SK-N-MC (cell line): ENCODE measurements around the gene PLXNA2.

Experiments
- DNase-seq: peaks from one replicate; pipeline ENCODE4 v3.0.0-alpha.2; 2011; ENCODE audit warnings: low read depth, low spot score
- H3K27ac ChIP-seq: fragments of 200-600 bp; sonication (generic); 2 replicates; pipeline ENCODE4 v1.5.1; 2016; ENCODE audit warnings: mixed run types
- H3K36me3 ChIP-seq: fragments of 200-600 bp; sonication (generic); 2 replicates; pipeline ENCODE4 v1.6.1; 2017; ENCODE audit warnings: antibody characterized with exemption, low read length, mixed read lengths; ENCODE audit not compliant: insufficient read depth
- H3K4me3 ChIP-seq: fragments of 200-600 bp; sonication (generic); 2 replicates; pipeline ENCODE4 v1.5.1; 2016
- H3K9ac ChIP-seq: fragments of 200-600 bp; sonication (generic); 2 replicates; pipeline ENCODE4 v1.8.0; 2017; ENCODE audit warnings: mixed run types, mixed read lengths; ENCODE audit not compliant: insufficient read length
- H3K9me3 ChIP-seq: fragments of 200-600 bp; sonication (generic); 2 replicates; pipeline ENCODE4 v1.6.1; 2017; ENCODE audit warnings: low read depth, mild to moderate bottlenecking, antibody characterized with exemption, low read length, moderate library complexity, mixed read lengths
- EZH2 ChIP-seq: fragments of 200-600 bp; sonication (generic); IDR thresholded peaks from one replicate; pipeline ENCODE4 v1.6.1; 2017; ENCODE audit warnings: antibody characterized with exemption
- FOXP2 ChIP-seq: optimal IDR thresholded peaks from 2 replicates; pipeline ENCODE3; 2011; ENCODE audit warnings: mild to moderate bottlenecking, moderate library complexity; ENCODE audit not compliant: insufficient read depth; ENCODE audit errors: extremely low read length, control extremely low read depth
- POLR2AphosphoS5 ChIP-seq: IDR thresholded peaks from 2 replicates; pipeline ENCODE4 v1.6.1; 2012; ENCODE audit warnings: mild to moderate bottlenecking, low read depth, low read length, borderline replicate concordance

Gene PLXNA2

DNA sequence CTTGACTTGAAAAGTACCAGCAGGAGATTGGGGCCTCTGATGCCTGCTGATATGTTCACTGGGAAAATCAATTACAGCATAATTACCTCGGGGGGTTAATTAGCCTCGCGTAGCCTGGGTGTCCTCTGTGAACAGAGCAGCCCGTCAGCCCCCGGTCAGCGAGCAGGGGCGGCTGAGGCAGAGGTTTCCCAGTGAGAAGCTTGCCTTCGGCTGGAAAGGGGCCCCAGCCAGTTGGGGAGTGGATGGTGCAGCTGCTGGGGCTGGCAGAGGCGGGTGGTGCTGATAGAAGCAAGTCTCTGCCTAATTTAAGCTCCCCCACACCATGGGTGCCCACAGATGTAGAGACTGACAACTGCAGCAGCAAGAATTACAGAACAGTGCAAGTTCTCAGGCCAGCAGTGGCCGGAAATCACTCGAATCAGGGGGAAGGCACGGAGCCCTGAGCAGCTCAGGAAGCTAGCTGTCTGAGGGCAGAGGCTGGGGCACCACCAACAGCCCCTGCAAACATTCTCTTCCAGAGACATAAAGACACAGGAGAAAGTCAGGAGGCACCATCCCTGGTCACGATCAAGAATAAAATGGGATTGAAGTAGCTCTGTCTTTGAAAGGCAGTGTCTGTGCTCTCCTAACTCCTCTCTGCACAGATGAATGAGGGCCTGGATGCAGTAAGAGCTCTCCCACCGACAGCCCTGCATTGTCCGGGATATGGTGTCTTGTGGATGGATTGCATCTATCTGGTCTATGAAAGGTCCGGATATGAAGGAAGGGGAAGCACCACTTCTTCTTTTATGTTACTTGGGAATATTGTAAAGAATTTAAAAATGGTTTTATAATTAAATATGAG, 166.7 kb downstream of the PLXNA2 start:
- H3K36me3 ChIP-seq = no peaks in the 10 kb centered on the region
- DNase-seq = no peak
- TF ChIP-seq FOXP2 (no peak), EZH2 (no peak), POLR2AphosphoS5 (no peak)
- H3K27ac ChIP-seq = no peak overlapping the region
- no peak overlapping the region for H3K4me3 ChIP-seq
- no peak overlapping the region for H3K9ac ChIP-seq
- H3K9me3 ChIP-seq = no peaks in the 10 kb centered on the region

DNA sequence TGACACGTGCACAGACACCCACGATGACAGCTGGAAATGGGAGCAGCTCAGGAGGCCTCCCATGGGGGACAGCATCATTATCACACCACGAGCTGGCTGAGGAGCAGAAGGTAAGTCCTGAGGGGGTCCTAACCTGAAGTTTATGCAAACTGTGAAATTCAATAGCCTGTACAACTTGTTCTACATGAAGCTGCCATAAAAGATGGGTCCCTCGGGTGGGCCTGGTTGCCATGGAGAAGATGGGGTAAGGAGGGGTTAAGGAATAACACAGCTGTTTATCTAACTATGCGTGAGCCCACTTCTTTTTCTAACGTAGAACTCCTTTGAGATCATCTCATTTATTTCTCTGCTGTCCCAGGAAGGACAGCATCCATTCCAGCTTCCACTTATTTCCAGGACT, 169.8 kb downstream of the PLXNA2 start:
- Histone ChIP-seq H3K27ac (no peak overlapping the region), H3K36me3 (no peaks in the 10 kb centered on the region), H3K9me3 (no peaks in the 10 kb centered on the region), H3K4me3 (no peak overlapping the region), H3K9ac (no peak overlapping the region)
- no peak for DNase-seq
- TF ChIP-seq FOXP2 = no peak
- no peak for TF ChIP-seq EZH2
- TF ChIP-seq POLR2AphosphoS5 = no peak

DNA sequence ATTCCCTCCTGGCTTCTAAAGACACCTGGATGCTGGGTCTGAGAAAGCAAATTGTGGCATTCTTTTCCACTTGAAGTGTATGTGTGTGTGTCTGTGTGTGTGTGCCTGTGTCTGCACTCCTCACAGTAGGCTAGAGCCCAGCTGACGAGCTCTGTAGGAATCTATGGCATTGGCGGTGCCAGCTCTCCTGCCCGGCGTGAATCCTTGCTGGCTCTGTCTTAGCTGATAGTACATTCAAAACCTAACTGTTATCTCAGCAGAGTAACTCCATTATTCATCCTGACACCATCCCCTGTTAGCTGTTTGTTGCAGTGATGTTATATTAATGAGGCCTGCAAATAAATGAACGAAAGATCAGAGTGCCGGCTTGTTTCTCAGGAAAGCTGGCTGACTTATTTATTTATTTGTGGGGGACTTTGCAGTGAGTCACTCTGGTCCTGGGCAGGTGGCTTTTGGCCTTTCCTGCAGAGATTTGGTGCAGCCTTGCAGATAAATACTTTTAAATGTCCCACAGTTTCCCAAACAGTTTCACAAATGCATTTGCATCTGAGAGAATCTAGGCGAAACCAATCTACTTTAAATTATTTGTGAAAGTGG, 172.7 kb downstream of the PLXNA2 start:
- H3K9me3 ChIP-seq = no peaks in the 10 kb centered on the region
- no peak for DNase-seq
- no peak overlapping the region for H3K27ac ChIP-seq
- H3K36me3 ChIP-seq = no peaks in the 10 kb centered on the region
- TF ChIP-seq POLR2AphosphoS5 = no peak
- no peak for TF ChIP-seq FOXP2
- no peak for TF ChIP-seq EZH2
- no peak overlapping the region for H3K4me3 ChIP-seq
- no peak overlapping the region for H3K9ac ChIP-seq

DNA sequence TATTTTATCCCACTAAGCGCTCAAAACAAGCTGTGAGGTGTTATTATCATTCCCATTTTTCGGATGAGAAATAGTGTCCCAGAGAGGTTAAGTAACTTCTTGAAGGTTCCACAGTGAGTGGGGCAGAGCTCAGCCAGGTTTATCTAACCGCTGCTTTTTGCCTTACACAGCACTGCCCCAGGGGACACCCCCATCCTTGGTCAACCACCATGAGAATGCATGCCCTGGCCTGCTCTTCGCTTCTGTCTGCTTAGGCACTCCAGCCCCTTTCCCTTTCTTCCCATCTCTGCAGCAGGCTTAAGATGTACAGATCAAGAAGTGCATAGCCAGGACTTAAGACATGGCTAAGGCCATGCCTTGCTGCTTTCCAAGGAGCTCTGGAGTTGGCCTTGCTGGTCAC, 174.3 kb downstream of the PLXNA2 start:
- no peak overlapping the region for H3K27ac ChIP-seq
- H3K9ac ChIP-seq = no peak overlapping the region
- TF ChIP-seq POLR2AphosphoS5 = no peak
- no peak for TF ChIP-seq EZH2
- TF ChIP-seq FOXP2 = no peak
- no peak overlapping the region for H3K4me3 ChIP-seq
- no peak for DNase-seq
- no peaks in the 10 kb centered on the region for H3K36me3 ChIP-seq
- H3K9me3 ChIP-seq = no peaks in the 10 kb centered on the region

DNA sequence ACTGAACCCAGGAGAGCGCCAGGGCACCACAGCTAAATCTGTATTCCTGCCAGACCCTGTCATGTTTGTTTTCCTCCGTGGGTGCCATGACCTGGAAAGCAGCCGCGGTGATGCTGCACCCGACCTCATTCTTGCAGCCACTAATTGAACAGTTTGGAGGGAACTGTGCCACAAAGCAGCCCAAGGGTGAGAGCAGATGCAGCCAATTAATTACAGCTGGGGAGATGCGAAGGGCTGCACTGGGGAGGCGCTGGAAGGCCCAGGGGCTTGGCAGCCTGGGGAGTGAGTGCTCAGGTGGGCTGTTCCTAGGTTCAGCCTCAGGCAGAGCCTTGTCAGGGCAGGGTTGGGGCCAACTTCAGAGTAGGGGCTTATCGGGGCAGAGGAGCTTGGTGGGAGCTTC, 174.9 kb downstream of the PLXNA2 start:
- H3K4me3 ChIP-seq = no peak overlapping the region
- H3K9ac ChIP-seq = no peak overlapping the region
- H3K9me3 ChIP-seq = no peaks in the 10 kb centered on the region
- no peaks in the 10 kb centered on the region for H3K36me3 ChIP-seq
- no peak for DNase-seq
- no peak for TF ChIP-seq EZH2
- no peak for TF ChIP-seq FOXP2
- no peak for TF ChIP-seq POLR2AphosphoS5
- no peak overlapping the region for H3K27ac ChIP-seq

DNA sequence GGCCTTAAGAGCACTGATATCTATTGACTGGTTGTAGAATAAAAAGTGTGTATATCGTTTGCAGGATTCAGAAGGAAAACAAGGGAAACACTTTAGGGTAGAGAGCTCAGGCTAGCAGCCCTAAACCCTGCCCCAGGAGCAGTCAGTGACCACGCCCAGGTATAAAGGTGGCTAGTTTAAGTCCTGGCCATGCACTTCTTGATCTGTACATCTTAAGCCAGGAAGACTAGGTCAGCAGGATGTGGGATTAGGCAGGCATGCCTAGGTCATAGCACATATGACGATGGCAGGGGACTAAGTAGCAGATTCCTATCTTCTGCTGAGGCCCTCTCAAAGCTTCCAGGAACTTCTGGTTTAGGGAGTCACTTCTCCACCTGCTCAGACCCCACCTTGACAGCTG, 175.3 kb downstream of the PLXNA2 start:
- Histone ChIP-seq H3K9me3 (no peaks in the 10 kb centered on the region), H3K4me3 (no peak overlapping the region), H3K27ac (no peak overlapping the region), H3K36me3 (no peaks in the 10 kb centered on the region), H3K9ac (no peak overlapping the region)
- TF ChIP-seq FOXP2 (no peak), EZH2 (no peak), POLR2AphosphoS5 (no peak)
- DNase-seq = no peak

- TF ChIP-seq FOXP2 (no peak), EZH2 (no peak), POLR2AphosphoS5 (no peak)
- no peak for DNase-seq
- no peak overlapping the region for H3K27ac ChIP-seq
- no peaks in the 10 kb centered on the region for H3K9me3 ChIP-seq
- H3K4me3 ChIP-seq = no peak overlapping the region
- no peaks in the 10 kb centered on the region for H3K36me3 ChIP-seq
- H3K9ac ChIP-seq = no peak overlapping the region
Measured at GRCh38 chr1:208068407-208068806, 175.8 kb downstream of the PLXNA2 start.

DNA sequence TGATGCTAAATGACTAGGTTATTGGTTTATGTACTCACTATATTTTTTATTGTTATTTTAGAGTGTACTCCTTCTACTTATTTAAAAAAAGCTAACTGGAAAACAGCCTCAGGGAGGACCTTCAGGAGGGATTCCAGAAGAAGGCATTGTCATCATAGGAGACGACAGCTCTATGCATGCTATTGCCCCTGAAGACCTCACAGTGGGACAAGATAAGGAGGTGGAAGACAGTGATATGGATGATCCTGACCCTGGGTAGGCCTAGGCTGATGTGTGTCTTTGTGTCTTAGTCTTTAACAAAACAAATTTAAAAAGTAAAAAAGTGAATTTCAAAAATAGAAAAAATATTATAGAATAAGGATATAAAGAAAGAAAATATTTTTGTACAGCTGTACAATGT, 177.6 kb downstream of the PLXNA2 start:
- Histone ChIP-seq H3K9me3 (no peaks in the 10 kb centered on the region), H3K27ac (no peak overlapping the region), H3K9ac (no peak overlapping the region), H3K36me3 (no peaks in the 10 kb centered on the region), H3K4me3 (no peak overlapping the region)
- no peak for DNase-seq
- TF ChIP-seq EZH2 = no peak
- no peak for TF ChIP-seq FOXP2
- TF ChIP-seq POLR2AphosphoS5 = no peak

- no peak for TF ChIP-seq EZH2
- TF ChIP-seq POLR2AphosphoS5 = no peak
- TF ChIP-seq FOXP2 = no peak
- Histone ChIP-seq H3K36me3 (no peaks in the 10 kb centered on the region), H3K9me3 (no peaks in the 10 kb centered on the region), H3K4me3 (no peak overlapping the region), H3K9ac (no peak overlapping the region), H3K27ac (no peak overlapping the region)
- DNase-seq = no peak
Measured at GRCh38 chr1:208065862-208066261, 178.3 kb downstream of the PLXNA2 start.

- no peak for DNase-seq
- Histone ChIP-seq H3K4me3 (no peak overlapping the region), H3K27ac (no peak overlapping the region), H3K9ac (no peak overlapping the region), H3K9me3 (no peaks in the 10 kb centered on the region), H3K36me3 (no peaks in the 10 kb centered on the region)
- TF ChIP-seq FOXP2 = no peak
- TF ChIP-seq POLR2AphosphoS5 = no peak
- no peak for TF ChIP-seq EZH2
Measured at GRCh38 chr1:208061632-208062031, 182.6 kb downstream of the PLXNA2 start.
